AG08396 (cell line): Measurements from ENCODE around the gene OLFM2.
"Not testable (repeated sequence)": the region's sequence is repeated elsewhere in the genome, so short reads cannot be mapped to it uniquely, and the experiment has no call there.

Experiments used
- DNase-seq: peaks from one replicate; pipeline ENCODE4 v3.0.0; 2012; ENCODE audit warnings: low spot score, mixed read lengths

Gene OLFM2

DNA sequence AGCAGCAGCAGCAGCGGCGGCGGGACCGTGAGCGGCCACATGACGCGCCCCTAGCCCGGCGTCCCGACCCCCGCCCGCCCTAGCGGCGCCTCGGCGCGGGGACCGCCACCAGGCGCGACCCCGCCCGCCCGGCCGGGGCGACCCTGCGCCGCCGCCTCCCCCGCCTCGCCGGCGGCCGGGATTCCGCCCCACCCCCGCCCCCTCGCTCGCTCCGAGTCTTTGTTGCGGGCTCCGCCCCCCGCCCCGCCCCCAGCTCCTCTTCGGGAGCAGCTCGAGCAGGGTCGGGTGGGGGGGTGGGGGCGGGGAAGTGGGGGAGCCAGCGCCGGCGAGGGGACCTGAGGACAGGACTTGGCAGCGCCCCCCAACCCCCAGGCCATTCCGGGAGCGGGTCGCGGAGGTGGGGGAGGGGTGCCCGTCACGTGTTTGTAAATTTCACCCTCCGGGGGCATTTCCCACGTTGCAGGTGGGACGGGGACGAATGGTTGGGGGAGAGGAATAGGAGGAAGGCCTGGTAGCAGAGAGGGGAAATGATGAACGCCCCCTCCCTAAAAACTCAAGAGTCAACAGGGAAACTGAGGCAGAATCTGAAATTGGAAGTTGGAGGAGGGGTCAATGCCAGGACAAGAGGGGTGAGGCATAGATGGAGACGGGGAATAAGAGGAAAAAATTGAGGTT, at the start of gene OLFM2:
Gene OLFM2 (minus strand): TSS at position 190 of the 675 bp plus-strand sequence. CDS start 149 bp downstream, at position 41.
- DNase-seq: no peak

DNA sequence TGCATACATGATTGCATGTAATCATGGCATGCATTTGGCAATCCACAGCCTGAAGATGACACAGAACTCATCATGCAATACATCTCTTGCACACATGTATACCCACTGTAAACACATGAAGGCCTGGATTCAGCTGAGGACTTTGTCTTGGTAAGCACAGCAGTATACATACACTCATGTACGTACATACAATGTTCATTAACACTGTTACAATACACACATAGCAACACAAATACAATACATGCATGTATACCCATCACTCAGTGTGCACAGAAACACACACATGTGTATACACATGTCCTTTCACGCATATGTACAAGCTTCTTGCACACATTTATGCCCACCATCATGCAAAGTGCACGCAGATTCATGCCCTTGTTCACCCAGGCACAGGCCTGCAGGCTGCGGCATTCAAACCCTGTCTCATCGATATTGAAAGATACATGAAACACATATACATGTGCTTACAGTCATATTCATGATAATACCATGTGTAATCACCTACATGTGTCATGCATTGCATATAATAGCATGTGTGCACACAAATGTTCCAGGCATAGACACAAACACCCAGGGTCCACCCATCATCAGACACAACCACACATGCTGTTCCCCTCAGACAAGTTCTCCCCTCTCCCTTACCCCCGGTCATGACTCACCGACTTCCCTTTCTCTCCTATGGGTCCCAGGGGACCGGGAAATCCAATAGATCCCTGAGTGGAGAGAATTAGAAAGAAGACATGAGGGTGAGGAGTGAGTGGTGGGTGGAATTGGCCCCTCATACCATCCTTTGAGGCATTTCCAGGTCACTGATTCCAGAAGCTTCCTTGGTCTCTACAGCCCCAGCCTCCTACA, 45.3 kb upstream of the OLFM2 start:
- DNase-seq: no peak

DNA sequence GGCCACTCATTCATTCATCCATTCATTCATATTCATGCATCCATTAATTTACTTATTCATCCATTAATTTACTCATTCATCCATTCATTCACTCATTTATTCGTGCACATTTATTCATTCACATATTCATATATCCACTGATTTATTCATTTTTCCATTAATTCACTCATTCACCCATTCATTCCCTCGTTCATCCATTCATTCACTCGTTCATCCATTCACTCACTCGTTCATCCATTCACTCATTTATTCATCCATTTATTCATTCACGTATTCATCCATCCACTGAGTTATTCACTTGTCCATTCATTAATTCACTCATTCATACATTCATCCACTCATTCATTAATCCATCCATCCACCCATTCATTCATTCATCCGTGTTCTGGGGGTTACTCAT, 35.8 kb upstream of the OLFM2 start:
- no peak for DNase-seq

DNA sequence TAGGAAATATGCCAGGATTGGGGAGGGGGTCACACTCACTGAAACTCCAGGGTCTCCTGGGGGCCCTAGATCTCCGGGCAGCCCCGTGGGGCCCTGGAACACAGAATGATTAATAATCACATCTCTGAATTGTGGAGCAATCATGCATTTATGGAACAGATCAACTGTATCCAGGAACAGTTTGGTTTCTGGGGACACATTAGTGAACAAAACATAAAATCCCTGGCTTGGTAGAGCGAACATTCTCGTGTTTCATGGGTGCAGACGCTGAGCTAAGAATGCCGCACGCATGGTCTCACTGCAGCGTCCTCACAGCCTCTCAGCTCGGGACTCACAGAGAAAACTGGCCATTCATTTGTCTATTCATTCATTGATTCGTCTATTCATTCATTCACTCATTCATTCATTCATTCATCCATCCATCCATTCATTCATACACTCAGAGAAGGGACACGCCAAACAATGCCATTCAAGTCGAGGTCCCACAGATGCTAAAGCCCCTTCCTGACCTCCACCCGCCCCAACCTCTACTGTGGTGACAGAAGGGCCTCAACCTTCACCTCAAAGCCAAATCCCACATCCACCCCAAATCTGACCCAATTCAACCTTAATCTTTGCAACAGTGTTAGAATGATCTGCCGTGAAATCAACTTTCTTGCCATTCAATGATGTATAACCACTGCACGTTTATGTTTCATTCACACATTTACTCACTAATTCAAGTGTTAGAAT, 35.0 kb upstream of the OLFM2 start:
- DNase-seq: no peak

DNA sequence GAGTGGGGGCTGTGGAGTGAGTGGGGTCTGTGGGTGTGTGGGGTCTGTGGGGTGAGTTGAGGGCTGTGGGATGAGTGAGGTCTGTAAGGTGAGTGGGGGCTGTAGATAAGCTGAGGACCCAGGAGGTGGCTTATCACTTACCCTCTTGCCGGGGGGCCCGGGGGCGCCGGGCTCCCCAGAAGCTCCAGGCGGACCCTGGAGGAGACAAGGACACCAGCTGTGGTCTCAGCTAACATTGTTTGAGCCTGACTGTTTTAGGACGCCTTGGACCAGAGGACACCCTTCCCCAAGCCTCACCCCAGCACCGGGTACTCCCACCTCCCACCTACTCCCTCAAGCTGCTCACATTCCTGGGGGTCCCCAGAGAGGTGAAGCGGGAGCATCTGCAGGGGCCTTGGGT, 34.2 kb upstream of the OLFM2 start:
- no peak for DNase-seq

DNA sequence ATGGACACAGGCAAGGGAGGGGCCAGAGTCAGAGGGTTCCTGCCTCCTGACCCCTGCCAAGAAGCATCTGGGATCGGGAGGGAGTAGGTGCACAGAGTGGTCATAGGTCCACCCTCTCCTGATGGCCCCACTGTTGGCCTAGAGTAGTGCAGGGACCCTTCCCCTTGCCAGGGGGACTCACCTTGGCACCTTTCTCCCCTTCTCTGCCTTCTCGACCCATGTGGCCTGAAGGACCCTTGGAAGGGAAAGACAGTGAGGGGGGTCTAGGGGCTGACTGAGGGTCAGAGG, 33.3 kb upstream of the OLFM2 start:
- DNase-seq: no peak

DNA sequence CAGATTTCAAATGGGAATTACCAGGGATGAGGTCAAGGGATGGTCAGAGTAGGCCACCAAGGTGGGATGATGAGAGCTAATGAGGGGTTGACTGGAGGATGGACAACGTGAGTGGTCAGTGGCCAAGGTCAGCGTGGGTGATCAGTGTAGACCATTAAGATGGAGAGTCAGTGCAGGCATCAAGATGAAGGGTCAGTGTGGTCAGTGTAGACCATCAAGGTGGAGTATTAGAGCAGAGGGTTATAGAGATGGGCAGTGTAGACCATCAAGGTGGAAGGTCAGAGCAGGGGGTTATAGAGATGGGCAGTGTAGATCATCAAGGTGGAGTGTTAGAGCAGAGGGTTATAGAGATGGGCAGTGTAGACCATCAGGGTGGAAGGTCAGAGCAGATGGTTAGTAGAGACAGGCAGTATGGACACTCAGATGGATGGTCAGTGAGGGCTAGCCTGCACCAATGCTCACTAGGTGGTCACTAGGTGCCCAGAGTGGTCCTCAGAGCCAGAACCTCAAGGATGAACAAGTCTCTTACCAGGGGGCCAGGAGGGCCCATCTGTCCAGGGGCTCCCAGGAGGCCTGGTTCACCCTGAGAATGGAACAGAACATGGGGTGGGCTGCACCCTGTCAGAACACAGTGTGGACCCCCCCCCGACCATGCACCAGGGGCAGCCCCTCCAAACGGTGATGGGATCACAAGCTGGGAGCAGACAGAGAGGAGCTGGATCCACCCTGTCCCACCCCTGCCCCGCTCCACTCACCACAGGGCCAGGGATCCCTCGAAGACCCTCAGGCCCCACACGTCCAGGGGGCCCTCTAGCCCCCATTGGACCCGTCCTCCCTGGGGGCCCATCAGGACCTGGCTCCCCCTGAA, 32.7 kb upstream of the OLFM2 start:
- DNase-seq: no peak

DNA sequence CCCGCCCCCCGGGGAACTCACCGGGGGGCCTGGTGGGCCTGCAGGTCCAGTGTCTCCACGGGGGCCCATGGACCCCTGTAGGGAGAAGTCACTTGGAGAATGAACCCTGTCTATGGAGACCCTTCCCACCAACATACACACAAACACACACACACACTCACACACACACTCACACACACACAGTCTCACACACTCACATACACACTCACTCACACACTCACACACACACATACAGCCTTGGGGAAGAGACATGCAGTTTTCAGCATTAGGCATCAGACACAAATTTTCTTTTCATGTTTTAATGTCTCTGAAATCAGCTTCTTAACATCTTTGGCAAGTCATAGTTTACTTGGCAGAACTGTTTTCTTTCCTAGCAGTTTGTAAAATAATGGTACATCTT, 31.0 kb upstream of the OLFM2 start:
- DNase-seq: no peak

DNA sequence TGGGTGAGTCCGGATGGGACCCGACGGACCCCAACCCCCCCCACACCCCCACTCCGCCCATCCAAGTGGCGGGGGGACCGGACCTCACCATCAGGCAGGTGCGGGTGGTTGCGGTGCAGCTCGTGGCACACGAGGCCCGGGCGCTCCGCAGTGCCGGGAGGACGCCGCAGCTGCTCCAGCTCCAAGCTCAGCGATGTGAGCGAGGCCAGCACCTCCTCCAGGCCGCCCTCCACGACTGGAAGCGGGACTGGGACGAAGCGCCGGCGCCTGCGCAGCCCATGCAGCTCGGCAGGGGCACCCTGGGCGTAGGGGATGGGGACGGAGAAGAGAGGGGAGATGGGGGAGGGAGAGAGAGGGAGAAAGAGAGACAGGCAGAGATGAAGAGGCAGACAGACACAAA, 30.1 kb upstream of the OLFM2 start:
- DNase-seq: no peak

DNA sequence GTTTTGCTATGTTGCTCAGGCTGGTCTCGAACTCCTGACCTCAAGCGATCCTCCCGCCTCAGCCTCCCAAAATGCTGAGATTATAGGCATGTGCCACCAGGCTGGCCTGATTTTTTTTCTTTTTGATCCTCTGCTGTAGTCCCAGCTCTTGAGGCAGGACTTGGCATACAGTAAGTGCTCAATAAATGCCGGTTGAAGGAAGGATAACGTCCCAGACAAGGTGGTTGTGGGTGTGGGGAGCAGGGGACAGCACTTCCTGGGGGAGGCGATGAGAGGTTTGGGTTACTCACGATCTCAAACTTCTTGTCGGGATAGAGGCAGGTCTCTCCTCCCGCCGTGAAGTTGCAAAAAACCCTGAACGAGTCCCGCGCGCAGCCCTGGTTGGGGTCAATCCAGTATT, 29.7 kb upstream of the OLFM2 start:
- no peak for DNase-seq

DNA sequence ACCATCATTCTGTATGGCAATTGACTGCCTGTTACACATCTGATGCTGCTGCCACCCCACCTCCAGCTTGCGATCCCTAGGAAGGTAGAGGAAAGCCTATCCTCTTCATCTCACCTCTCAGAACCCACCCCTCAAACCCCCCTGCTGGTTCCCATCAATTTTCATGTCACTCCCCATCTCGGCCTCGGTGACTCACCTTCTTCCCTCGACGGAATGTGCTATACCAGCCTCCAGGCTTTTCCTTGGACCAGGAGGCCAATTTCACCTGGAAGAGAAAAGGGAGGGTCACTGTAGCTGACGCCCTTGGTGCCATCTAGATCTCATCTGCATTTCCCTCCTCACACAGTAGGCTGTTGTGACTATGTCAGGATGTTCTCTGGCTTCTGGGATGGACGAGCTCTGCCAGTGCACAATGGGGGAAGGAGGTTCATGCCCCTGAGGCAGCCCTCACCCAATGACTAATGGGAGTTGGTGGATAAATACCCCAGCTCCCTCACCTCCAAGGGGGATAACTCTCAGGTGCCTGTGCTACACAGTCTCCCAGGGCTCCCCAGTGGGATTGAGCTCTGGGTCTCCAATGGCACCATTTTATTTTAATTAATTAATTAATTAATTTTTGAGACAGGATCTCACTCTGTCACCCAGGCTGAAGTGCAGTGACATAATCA, 26.4 kb upstream of the OLFM2 start:
- no peak for DNase-seq

DNA sequence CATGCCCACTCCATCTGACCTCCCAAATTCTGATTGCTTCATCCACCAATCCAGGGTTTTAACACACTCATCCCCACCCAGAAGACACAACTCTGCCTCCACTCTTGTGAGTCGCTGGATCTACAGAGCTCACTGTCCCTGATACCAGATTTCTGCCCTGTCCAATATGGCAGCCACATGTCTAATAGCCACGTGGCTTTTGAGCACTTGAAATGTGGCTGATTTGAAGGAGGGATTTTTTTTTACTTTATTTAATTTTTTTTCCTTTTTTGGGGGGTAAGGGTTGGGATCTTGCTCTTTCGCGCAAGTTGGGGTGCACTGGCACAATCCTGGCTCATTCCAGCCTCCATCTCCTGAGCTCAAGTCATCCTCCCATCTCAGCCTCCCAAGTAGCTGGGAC, 24.8 kb upstream of the OLFM2 start:
- no peak for DNase-seq

DNA sequence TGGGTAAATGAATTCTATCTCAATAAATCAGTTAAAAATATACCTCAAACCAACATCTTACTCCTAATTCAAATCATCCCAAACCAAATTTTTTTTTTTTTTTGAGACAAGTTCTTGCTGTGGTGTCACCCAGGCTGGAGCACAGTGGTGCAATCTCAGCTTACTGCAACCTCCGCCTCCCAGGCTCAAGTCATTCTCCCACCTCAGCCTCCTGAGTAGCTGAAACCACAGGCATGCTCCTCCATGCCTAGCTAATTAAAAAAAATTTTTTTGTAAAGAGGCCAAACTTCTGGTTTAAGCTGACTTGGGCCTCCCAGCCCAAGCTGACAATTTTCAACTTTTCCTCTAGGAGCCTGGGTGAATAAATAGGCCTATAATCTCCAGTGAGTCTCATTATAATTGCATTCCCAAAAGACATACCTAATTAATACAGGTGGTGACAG, 22.1 kb upstream of the OLFM2 start:
- DNase-seq: peak; percentile 83

DNA sequence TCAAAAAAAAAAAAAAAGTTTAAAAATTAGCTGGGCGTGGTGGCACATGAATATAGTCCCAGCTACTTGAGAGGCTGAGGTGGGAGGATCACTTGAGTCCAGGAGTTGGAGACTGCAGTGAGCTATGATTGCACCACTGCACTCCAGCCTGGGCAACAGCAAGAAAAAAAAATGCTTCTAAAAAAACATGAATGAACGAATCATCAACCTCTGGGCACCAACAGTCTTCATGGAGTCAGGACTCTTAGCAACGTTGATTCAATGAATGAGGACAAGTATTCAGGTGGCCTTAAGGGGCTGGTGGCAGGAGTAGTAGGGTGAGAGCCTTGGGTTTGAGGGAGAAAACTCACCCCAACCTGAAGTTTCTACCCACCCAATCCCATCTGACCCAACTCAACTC, 20.6 kb upstream of the OLFM2 start:
- DNase-seq: no peak

DNA sequence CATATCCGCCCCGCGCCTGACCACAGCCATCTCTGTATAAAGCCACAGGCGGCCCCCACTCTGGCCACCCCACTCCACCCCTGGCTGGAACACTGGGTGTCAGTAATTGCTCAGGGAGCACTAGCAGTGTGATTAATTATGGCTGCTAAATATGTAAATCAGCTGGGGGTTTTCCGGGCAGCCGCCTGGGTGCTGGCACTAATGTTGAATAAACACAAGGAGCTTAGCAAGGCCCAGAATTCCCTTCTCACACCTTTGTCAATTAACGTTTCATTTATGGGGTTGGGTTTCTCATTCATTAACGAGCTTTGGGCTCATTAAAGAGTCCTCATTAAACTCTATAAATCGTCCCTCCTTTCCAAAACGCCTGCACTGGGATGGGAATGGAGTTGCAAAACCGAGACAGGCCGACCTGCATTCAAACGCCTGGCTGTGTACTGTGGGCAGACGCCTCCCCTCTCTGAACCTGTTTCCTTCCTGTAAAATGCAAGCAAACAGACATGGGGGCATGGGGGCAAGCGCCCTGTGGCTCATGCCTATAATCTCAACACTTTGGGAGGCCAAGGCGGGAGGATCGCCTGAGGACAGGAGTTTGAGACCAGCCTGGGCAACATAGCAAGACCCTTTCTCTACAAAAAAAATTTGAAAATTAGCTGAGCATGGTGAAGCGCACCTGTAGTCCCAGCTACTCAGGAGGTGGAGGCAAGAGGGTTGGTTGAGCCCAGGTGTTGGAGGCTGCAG, 17.7 kb upstream of the OLFM2 start:
- DNase-seq: no peak

DNA sequence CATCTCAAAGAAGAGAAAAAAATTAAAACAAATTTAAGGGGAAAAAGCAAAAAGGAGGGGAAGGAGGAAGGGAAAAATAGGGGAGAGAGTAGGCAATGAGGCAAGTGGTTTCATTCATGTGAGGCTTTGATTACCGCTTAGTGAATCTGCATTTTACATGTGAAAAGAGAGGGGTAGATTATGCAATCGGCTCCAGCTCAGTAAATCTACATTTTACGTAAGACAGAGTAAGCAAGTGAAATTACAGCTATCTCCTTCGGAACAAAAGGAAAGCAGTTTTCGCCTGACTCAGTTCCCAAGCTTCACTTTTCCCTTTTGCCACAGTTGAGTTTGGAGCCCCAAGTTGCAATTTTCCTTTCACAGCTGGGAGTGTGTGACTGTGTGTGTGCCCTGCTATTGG, 16.0 kb upstream of the OLFM2 start:
- DNase-seq: no peak

DNA sequence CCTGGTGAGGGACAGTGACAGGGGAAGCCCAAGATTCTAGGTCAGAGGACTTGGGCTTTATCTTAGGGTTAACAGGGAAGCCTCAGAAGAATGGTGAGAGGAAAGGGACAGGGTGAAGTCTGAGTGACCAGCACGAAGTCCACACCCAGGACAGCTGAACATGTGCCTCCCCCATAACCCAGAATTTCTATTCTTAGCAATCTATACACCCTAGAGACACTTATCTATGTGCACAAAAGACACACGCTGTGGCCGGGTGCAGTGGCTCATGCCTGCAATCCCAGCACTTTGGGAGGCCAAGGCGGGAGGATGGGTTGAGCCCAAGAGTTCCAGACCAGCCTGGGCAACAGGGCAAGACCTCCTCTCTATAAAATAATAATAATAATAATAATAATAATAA, 11.1 kb upstream of the OLFM2 start:
- DNase-seq: no peak

DNA sequence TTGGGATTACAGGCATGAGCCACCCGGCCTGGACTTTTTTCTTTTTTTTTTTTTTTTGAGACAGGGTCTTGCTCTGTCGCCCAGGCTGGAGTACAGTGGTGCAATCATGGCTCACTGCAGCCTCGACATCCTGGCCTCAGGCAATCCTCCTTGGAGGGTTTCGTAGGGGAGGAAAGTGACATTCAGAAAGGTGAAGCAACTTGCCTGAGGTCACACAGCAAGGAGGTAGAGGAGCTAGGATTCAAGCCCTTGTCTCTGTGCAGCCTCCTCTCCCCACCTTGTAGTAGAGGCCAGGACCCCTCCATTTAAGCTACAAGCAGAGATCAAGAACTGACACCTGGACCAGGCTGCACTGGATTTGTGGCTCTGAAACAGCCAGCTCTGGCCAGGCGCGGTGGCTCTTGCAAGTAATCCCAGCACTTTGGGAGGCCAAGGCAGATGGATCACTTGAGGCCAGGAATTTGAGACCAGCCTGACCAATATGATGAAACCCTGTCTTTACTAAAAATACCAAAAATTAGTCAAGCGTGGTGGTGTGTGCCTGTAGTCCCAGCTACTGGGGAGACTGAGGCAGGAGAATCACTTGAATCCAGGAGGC, 10.3 kb upstream of the OLFM2 start:
- not testable (repeated sequence) for DNase-seq

DNA sequence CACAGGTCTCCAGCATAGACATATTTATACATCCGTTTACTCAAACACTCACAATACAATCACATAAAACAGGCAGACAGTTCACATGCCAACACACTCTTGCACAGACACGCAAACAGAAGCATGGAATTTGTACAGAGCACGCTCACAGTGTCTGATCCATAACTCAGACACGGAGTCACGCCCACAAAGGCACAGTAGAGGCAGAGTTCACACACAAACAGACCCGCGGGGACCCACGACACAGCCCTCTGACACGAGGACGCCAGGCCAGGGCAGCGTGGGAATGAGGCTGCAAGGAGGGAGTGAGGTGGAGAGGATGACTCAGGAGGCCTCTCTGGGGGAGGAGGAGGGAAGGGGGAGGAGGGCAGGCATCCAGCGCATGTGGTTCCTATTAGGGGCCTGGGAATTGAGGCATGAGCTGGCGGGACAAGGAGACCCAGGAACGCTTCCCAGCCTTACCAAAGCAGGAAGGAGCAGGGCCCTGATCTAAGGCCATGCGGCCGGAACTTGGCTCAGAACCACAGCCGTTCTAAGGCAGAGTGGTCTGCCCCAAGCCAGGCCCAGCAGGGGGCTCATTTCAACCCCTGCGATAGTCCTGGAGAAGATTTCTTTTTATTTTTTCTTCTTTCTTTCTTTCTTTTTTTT, 9.1 kb upstream of the OLFM2 start:
- DNase-seq: peak; percentile 91

DNA sequence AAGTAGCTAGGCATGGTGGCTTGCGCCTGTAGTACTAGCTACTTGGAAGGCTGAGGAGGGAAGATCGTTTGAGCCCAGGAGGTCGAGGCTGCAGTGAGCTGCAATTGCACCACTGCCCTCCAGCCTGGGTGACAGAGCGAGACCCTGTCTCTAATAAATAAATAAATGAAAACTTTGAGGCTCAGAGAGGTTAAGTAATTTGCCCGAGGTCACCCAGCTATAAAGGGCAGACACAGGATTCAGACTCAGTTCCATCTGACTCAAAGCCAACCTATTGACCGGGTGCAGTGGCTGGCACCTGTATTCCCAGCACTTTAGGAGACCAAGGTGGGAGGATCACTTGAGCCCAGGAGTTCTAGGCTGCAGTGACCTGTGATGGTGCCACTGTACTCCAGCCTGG, 7.4 kb upstream of the OLFM2 start:
- no peak for DNase-seq
